Measurements from ENCODE around the gene R3HDM1.

Gene R3HDM1

DNA sequence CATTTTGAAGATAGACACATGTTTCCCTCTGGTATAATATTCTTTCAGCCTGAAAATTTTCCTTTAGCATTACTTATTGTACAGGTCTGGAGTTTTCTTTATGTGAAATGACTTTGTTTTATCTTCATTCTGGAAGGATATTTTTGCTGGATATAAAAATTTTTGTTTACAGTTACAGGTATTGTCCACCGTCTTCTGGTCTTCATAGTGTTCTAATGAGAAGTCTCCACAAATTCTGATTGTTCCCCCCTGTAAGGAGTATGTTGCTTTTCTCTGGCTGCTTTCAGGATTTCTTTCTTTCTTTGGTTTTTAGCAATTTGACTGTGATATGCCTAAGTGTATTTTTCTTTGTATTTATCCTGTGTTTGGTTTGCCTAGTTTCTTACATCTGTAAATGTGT lies 225.4 kb downstream of the R3HDM1 start:
- Histone ChIP-seq H3K27me3 (replicated peaks) (no peaks in the 10 kb centered on the region), H3K27ac (no peak overlapping the region), H3K4me3 (ENCODE audit: low read depth, low read length) (no peak overlapping the region), H3K36me3 (replicated peaks) (peaks cover 38% of the 10 kb centered on the region)
- no peak for DNase-seq
- in situ Hi-C loops (cut with HindIII; ENCODE audit: low pct_ligation_motif_present, low sequenced_read_pairs): no loop called here
- TF ChIP-seq, protein P1, sequence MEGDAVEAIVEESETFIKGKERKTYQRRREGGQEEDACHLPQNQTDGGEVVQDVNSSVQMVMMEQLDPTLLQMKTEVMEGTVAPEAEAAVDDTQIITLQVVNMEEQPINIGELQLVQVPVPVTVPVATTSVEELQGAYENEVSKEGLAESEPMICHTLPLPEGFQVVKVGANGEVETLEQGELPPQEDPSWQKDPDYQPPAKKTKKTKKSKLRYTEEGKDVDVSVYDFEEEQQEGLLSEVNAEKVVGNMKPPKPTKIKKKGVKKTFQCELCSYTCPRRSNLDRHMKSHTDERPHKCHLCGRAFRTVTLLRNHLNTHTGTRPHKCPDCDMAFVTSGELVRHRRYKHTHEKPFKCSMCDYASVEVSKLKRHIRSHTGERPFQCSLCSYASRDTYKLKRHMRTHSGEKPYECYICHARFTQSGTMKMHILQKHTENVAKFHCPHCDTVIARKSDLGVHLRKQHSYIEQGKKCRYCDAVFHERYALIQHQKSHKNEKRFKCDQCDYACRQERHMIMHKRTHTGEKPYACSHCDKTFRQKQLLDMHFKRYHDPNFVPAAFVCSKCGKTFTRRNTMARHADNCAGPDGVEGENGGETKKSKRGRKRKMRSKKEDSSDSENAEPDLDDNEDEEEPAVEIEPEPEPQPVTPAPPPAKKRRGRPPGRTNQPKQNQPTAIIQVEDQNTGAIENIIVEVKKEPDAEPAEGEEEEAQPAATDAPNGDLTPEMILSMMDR (IDR thresholded peaks at IDR 0.05; ENCODE audit: low read depth, low read length, missing control alignments): no peak

DNA sequence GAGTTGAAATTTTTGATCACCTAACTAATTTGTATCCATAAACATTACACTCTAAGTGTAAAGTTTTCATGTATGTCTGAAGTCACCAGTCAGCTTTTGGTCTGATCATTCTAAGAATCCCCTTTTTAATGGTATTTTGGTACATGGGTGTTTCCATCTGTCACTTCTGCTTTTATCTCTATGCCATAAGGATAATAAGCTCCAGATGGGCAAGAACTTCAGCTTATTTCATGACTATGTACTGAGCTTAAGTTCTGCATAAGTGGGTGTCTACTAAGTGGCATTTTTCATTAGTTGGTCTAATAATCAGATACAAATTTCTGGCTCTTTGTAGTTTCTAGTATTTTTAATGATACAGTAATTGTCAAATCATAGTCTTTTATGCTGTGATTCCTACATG lies 230.7 kb downstream of the R3HDM1 start:
- DNase-seq: no peak
- TF ChIP-seq, protein P1 (IDR thresholded peaks at IDR 0.05; ENCODE audit: low read depth, low read length, missing control alignments): no peak
- in situ Hi-C loops (cut with HindIII; ENCODE audit: low pct_ligation_motif_present, low sequenced_read_pairs): no loop called here
- Histone ChIP-seq H3K36me3 (replicated peaks) (peaks cover 53% of the 10 kb centered on the region), H3K27me3 (replicated peaks) (no peaks in the 10 kb centered on the region), H3K4me3 (ENCODE audit: low read depth, low read length) (no peak overlapping the region), H3K27ac (no peak overlapping the region)

DNA sequence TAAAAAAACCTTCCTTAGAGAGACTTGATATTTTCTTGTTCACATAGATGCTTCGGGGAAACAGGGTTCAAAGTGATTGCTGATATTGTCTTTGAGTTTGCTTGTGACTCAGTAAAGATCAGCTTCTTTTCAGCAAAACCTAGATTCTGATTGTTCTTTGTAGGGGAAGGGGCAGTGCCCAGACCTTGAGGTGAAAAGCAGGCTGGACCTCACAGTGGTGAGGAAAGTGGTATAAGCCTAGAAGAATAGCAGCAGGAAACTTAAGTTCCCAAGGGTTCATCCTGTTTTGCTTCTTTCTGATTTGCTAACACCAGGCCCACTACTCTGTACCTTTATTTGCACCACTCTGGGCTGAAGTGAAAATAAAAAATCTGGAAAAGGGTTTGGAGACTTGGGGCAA lies 231.2 kb downstream of the R3HDM1 start:
- no peak for DNase-seq
- Histone ChIP-seq H3K27ac (no peak overlapping the region), H3K27me3 (replicated peaks) (no peaks in the 10 kb centered on the region), H3K4me3 (ENCODE audit: low read depth, low read length) (no peak overlapping the region), H3K36me3 (replicated peaks) (peaks cover 54% of the 10 kb centered on the region)
- in situ Hi-C loops (cut with HindIII; ENCODE audit: low pct_ligation_motif_present, low sequenced_read_pairs): no loop called here
- TF ChIP-seq, protein P1 (IDR thresholded peaks at IDR 0.05; ENCODE audit: low read depth, low read length, missing control alignments): no peak

DNA sequence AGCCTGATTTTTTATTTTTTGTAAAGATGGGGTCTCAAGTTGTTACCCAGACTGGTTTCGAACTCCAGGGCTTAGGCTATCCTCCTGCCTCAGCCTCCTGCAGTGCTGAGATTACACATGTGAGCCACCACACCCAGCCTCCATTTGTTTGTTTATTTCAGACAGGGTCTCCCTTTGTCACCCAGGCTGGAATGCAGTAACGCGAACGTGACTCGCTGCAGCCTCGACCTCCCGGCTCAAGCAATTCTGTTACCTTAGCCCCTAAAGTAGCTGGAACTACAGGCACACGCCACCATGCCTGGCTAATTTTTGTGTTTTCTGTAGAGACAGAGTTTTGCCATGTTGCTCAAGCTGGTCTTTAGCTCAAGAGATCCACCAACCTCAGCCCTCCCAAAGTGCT lies 237.6 kb downstream of the R3HDM1 start:
- DNase-seq: no peak
- in situ Hi-C loops (cut with HindIII; ENCODE audit: low pct_ligation_motif_present, low sequenced_read_pairs): no loop called here
- Histone ChIP-seq H3K27me3 (replicated peaks) (no peaks in the 10 kb centered on the region), H3K27ac (no peak overlapping the region), H3K36me3 (replicated peaks) (peaks cover 54% of the 10 kb centered on the region), H3K4me3 (ENCODE audit: low read depth, low read length) (no peak overlapping the region)
- TF ChIP-seq, protein P1 (IDR thresholded peaks at IDR 0.05; ENCODE audit: low read depth, low read length, missing control alignments): no peak

DNA sequence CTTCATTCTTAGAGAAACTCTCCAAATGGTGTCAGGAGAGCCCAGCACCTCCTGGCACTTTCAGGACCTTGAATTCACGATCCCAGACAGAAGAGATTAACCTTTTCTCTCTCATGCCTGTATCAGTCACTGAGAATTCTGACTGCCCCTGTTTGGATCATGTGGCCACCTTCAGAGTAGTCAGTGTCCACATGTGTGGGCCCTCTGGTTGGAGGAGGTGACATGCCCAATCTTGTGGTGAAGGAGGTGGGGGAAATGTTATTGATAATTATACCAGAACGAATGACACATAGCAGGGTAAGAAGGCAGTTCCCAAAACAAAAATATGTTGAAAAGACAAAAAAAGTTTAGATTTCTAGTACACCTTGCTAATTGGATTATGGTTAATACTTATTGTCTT lies 242.0 kb downstream of the R3HDM1 start:
- in situ Hi-C loops (cut with HindIII; ENCODE audit: low pct_ligation_motif_present, low sequenced_read_pairs): no loop called here
- Histone ChIP-seq H3K36me3 (replicated peaks) (peaks cover 61% of the 10 kb centered on the region), H3K27me3 (replicated peaks) (no peaks in the 10 kb centered on the region), H3K4me3 (ENCODE audit: low read depth, low read length) (no peak overlapping the region), H3K27ac (peak overlapping the region; percentile 21)
- DNase-seq: no peak
- TF ChIP-seq, protein P1 (IDR thresholded peaks at IDR 0.05; ENCODE audit: low read depth, low read length, missing control alignments): no peak

DNA sequence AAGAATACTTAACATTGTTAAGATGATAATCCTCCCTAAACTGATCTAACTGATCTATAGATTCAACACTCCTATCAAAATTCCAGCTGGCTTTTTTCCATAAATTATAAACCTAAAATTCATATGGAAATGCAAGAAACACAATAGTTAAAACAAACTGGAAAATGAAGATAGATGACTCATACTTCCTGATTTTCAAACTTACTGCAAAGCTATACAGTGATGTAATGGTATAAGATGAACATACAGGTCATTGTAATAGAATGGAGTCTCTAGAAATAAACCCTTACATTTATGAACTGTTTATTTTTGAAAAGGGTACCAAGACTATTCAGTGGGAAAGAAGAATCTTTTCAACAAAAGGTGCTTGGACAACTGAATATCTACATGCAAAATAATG lies 242.6 kb downstream of the R3HDM1 start:
- Histone ChIP-seq H3K27me3 (replicated peaks) (no peaks in the 10 kb centered on the region), H3K27ac (peak overlapping the region; percentile 34), H3K36me3 (replicated peaks) (peaks cover 56% of the 10 kb centered on the region), H3K4me3 (ENCODE audit: low read depth, low read length) (no peak overlapping the region)
- TF ChIP-seq, protein P1 (IDR thresholded peaks at IDR 0.05; ENCODE audit: low read depth, low read length, missing control alignments): no peak
- in situ Hi-C loops (cut with HindIII; ENCODE audit: low pct_ligation_motif_present, low sequenced_read_pairs): no loop called here
- DNase-seq: no peak

Measured in brain microvascular endothelial cell (primary cell).